ENCODE measurements around the gene DGCR6L. TPM values are rescaled to one million over a fixed set of nuclear protein-coding genes. Genes with fewer than 3 reads are reported as not detected.
"Not testable (repeated sequence)": the region's sequence is repeated elsewhere in the genome, so short reads cannot be mapped to it uniquely, and the experiment has no call there.

DGCR6L gene
- total RNA-seq, 1 experiment from 2014 or later: 32.7 TPM

- Histone ChIP-seq H3K9me3 (ENCODE audit: low read length) (no peaks in the 10 kb centered on the region), H2AFZ (ENCODE audit: low read length) (no peak overlapping the region), H3K4me1 (ENCODE audit: low read length) (no peaks in the 10 kb centered on the region), H3K79me2 (ENCODE audit: low read length) (no peaks in the 10 kb centered on the region), H3K27me3 (ENCODE audit: low read length) (no peaks in the 10 kb centered on the region), H3K4me2 (ENCODE audit: low read depth, low read length, poor library complexity, severe bottlenecking) (no peak overlapping the region), H3K27ac (ENCODE audit: low read length) (no peak overlapping the region), H3K36me3 (ENCODE audit: insufficient read depth, low read length) (no peaks in the 10 kb centered on the region), H3K9me2 (replicated peaks; ENCODE audit: insufficient read depth, low read length) (no peaks in the 10 kb centered on the region), H4K20me1 (ENCODE audit: insufficient read depth, low read depth, low read length) (no peaks in the 10 kb centered on the region), H3K4me3 (ENCODE audit: low read length) (no peak overlapping the region), H3K9ac (ENCODE audit: low read length) (no peak overlapping the region)
- DNase-seq: no peak
These were observed 47.2 kb downstream of the DGCR6L start for GRCh38 chr22:20272700-20273099.

GRCh38 chr22:20272174-20272573, 47.7 kb downstream of the DGCR6L start:
- H3K4me1 ChIP-seq (ENCODE audit: low read length): no peaks in the 10 kb centered on the region
- no peaks in the 10 kb centered on the region for H3K79me2 ChIP-seq (ENCODE audit: low read length)
- no peak for DNase-seq
- H3K9me3 ChIP-seq (ENCODE audit: low read length): no peaks in the 10 kb centered on the region
- no peaks in the 10 kb centered on the region for H3K9me2 ChIP-seq (replicated peaks; ENCODE audit: insufficient read depth, low read length)
- H3K4me3 ChIP-seq (ENCODE audit: low read length): no peak overlapping the region
- H3K27me3 ChIP-seq (ENCODE audit: low read length): no peaks in the 10 kb centered on the region
- no peak overlapping the region for H3K9ac ChIP-seq (ENCODE audit: low read length)
- H3K4me2 ChIP-seq (ENCODE audit: low read depth, low read length, poor library complexity, severe bottlenecking): no peak overlapping the region
- H4K20me1 ChIP-seq (ENCODE audit: insufficient read depth, low read depth, low read length): no peaks in the 10 kb centered on the region
- H3K36me3 ChIP-seq (ENCODE audit: insufficient read depth, low read length): no peaks in the 10 kb centered on the region
- H2AFZ ChIP-seq (ENCODE audit: low read length): no peak overlapping the region
- no peak overlapping the region for H3K27ac ChIP-seq (ENCODE audit: low read length)

DNA sequence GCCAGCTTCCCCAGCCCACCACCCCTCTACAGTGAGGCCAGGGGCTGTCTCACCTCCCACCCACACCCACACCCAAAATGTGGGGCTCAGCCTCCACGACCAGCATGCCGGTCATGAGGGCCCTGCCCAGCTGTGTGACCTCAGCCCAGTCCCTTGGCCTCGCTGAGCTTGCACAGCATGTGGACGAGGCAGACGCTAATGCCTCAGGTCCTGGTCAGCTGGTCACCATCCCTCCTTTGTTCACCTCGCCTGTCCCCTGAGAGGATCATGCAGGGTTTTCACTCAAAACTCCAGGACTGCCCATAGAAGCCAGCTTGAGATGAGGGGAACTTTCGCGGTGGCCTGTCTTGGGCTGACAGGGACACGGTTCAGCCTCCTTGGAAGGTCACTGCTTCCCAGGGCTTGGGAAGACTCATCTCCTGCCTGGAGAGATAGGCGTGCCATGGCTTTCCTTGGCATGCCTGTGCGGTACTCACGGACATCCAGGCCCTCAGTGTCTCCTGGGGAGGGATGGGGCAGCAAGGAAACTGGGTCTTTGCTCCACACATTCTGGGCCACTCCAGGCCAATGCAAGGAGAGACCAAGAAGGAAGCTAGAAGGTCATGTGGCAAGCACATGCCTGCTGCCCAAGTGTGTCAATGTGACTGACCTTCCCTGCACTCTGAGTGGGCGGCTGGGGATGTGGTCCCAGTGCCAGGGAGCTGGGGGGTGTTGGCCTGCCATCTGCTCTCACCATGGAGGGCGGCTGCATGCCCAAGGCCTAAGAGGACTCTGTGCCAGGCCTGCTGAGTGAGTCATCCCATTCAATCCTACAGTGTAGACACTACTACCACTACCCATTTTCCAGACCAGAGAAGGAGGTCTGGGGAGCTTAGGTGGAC, 48.5 kb downstream of the DGCR6L start:
- Histone ChIP-seq H3K4me1 (ENCODE audit: low read length) (no peaks in the 10 kb centered on the region), H3K79me2 (ENCODE audit: low read length) (no peaks in the 10 kb centered on the region)
- DNase-seq: no peak

GRCh38 chr22:20270190-20271113, 49.4 kb downstream of the DGCR6L start:
- H3K27ac ChIP-seq (ENCODE audit: low read length); H3K9me3 ChIP-seq (ENCODE audit: low read length); H3K27me3 ChIP-seq (ENCODE audit: low read length); H4K20me1 ChIP-seq (ENCODE audit: insufficient read depth, low read depth, low read length); H2AFZ ChIP-seq (ENCODE audit: low read length); H3K4me1 ChIP-seq (ENCODE audit: low read length); H3K9me2 ChIP-seq (replicated peaks; ENCODE audit: insufficient read depth, low read length); H3K4me3 ChIP-seq (ENCODE audit: low read length); H3K79me2 ChIP-seq (ENCODE audit: low read length); H3K9ac ChIP-seq (ENCODE audit: low read length); H3K4me2 ChIP-seq (ENCODE audit: low read depth, low read length, poor library complexity, severe bottlenecking); DNase-seq; H3K36me3 ChIP-seq (ENCODE audit: insufficient read depth, low read length): not testable (repeated sequence)

More for the DNA sequence above, 48.5 kb downstream of the DGCR6L start:
- Histone ChIP-seq H4K20me1 (ENCODE audit: insufficient read depth, low read depth, low read length) (no peaks in the 10 kb centered on the region), H3K9me2 (replicated peaks; ENCODE audit: insufficient read depth, low read length) (no peaks in the 10 kb centered on the region), H3K4me3 (ENCODE audit: low read length) (no peak overlapping the region), H3K27ac (ENCODE audit: low read length) (no peak overlapping the region), H3K4me2 (ENCODE audit: low read depth, low read length, poor library complexity, severe bottlenecking) (no peak overlapping the region), H3K9me3 (ENCODE audit: low read length) (no peaks in the 10 kb centered on the region), H2AFZ (ENCODE audit: low read length) (no peak overlapping the region), H3K27me3 (ENCODE audit: low read length) (no peaks in the 10 kb centered on the region), H3K36me3 (ENCODE audit: insufficient read depth, low read length) (no peaks in the 10 kb centered on the region), H3K9ac (ENCODE audit: low read length) (no peak overlapping the region)

DNA sequence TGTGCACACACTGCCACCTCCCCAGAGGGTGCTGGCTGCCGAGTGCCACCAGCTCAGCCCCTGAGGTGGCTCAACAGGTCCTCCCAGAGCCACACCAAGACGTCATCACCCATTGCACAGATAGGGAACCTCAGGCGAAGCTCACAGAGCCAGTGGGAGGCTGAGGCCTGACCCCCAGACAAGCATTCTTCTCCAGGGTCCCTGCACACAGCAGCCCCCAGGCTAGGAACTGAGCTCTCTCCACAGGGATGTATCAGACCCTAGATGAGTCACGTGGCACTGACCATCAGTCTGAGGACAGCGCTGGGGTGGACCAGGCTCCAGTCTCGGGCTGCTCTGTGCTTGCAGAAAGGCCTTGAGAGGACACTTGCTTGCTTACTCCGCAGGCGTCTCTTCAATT, 50.2 kb downstream of the DGCR6L start:
- not testable (repeated sequence) for H2AFZ ChIP-seq (ENCODE audit: low read length); H3K27ac ChIP-seq (ENCODE audit: low read length); H3K79me2 ChIP-seq (ENCODE audit: low read length); H3K9me3 ChIP-seq (ENCODE audit: low read length); H3K27me3 ChIP-seq (ENCODE audit: low read length); H4K20me1 ChIP-seq (ENCODE audit: insufficient read depth, low read depth, low read length); H3K9ac ChIP-seq (ENCODE audit: low read length); H3K4me2 ChIP-seq (ENCODE audit: low read depth, low read length, poor library complexity, severe bottlenecking); H3K4me3 ChIP-seq (ENCODE audit: low read length); DNase-seq; H3K9me2 ChIP-seq (replicated peaks; ENCODE audit: insufficient read depth, low read length); H3K36me3 ChIP-seq (ENCODE audit: insufficient read depth, low read length)
- peaks cover 11% of the 10 kb centered on the region for H3K4me1 ChIP-seq (ENCODE audit: low read length)

DNA sequence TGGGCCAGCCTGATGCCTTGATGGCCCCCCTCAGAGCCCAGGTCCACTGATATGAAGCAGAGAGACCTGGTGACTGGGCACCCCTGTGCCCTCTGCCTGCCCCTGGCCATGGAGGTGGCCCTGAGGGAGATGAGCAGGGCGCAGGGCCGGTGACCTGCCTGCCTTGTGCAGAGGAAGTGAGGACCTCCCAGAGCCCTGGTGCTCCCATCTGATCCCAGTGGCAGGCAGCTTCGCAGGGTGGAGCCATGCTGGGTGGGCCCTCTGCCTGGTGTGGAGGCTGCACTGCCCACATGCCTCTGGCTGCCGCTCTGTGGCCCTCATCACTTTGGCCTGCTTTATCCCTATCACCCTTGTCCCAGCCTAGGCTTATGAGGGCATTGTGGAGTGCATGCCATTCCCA, 50.7 kb downstream of the DGCR6L start:
- not testable (repeated sequence) for H4K20me1 ChIP-seq (ENCODE audit: insufficient read depth, low read depth, low read length); H3K9me2 ChIP-seq (replicated peaks; ENCODE audit: insufficient read depth, low read length)

DNA sequence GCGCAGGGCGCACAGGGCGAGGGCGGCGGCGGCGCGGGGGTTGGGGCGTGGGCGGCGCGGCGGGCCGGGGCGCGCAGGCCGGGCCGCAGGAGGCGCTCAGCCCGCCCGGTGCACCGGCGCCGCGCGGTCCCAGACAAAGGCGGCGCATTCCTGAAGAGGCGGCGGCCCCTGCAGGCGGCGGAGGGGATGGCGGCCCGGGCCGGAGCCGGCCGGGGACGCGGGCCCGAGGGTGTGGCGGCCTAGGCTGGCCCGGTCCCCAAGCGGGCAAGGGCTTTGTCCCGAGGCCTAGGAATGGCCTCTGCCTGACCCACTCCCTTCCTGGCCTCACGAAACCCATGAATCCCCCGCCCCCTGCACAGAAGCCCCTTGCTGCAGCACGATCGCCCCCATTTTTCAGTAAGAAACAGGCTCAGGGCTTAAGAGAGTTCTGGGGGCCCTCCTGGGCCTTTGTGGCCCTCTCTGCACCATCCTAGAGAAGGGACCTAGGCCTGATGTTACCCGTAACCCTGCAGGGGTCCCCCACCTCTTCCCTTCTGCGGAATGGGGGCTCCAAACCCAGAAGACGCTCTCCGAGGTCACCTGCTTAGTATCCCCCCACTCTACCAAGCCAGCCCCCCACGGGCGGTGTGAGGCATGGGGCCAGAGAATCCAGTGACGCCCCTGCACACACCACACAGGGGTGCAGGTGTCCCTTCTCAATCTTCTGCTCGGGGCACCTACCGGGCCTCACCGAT, 51.4 kb downstream of the DGCR6L start, which contains the start of gene RTN4R:
Gene RTN4R (minus strand): TSS at position 40 of the 734 bp plus-strand sequence. CDS start 226 bp downstream, outside the sequence.
- H3K9ac ChIP-seq (ENCODE audit: low read length): no peak within 1 kb of the TSS
- no peak within 1 kb of the TSS for H3K4me2 ChIP-seq (ENCODE audit: low read depth, low read length, poor library complexity, severe bottlenecking)
- no peak within 1 kb of the TSS for H2AFZ ChIP-seq (ENCODE audit: low read length)

More for the DNA sequence above, 50.7 kb downstream of the DGCR6L start:
- H3K36me3 ChIP-seq (ENCODE audit: insufficient read depth, low read length); H3K79me2 ChIP-seq (ENCODE audit: low read length); H3K27ac ChIP-seq (ENCODE audit: low read length); H3K9ac ChIP-seq (ENCODE audit: low read length); H2AFZ ChIP-seq (ENCODE audit: low read length); H3K27me3 ChIP-seq (ENCODE audit: low read length); H3K9me3 ChIP-seq (ENCODE audit: low read length); DNase-seq; H3K4me3 ChIP-seq (ENCODE audit: low read length); H3K4me2 ChIP-seq (ENCODE audit: low read depth, low read length, poor library complexity, severe bottlenecking): not testable (repeated sequence)
- H3K4me1 ChIP-seq (ENCODE audit: low read length): peaks cover 16% of the 10 kb centered on the region

More for the DNA sequence above, 51.4 kb downstream of the DGCR6L start, which contains the start of gene RTN4R:
- H3K4me1 ChIP-seq (ENCODE audit: low read length): peaks cover 23% of the 10 kb centered on the region
- no peaks in the 10 kb centered on the region for H3K9me2 ChIP-seq (replicated peaks; ENCODE audit: insufficient read depth, low read length)
- H3K9me3 ChIP-seq (ENCODE audit: low read length): no peaks in the 10 kb centered on the region
- H3K79me2 ChIP-seq (ENCODE audit: low read length): no peaks in the 10 kb centered on the region
- H3K36me3 ChIP-seq (ENCODE audit: insufficient read depth, low read length): no peaks in the 10 kb centered on the region
- no peaks in the 10 kb centered on the region for H3K27me3 ChIP-seq (ENCODE audit: low read length)
- no peak within 1 kb of the TSS for H3K27ac ChIP-seq (ENCODE audit: low read length)
- no peak within 1 kb of the TSS for H3K4me3 ChIP-seq (ENCODE audit: low read length)
- H4K20me1 ChIP-seq (ENCODE audit: insufficient read depth, low read depth, low read length): no peaks in the 10 kb centered on the region
- DNase-seq: peak; percentile 83
